ENCODE results near the gene POLQ. TPM values are rescaled to one million over a fixed set of nuclear protein-coding genes. Genes with fewer than 3 reads are reported as not detected.
"Not testable (repeated sequence)": the region's sequence is repeated elsewhere in the genome, so short reads cannot be mapped to it uniquely, and the experiment has no call there.

POLQ gene
- 8.0 and 9.1 TPM in 2 replicates for total RNA-seq (2014; rRNA removed; shearing (Covaris generic))

- Histone ChIP-seq H3K9me3 (replicated peaks) (no peaks in the 10 kb centered on the region), H3K4me1 (replicated peaks) (0 out of 2 replicates have a peak, but pooled peaks cover 9% of the 10 kb centered on the region), H3K27me3 (replicated peaks) (no peaks in the 10 kb centered on the region), H3K27ac (peak within 1 kb of the TSS; percentile 63), H3K36me3 (peaks cover 26% of the 10 kb centered on the region), H3K4me3 (peak within 1 kb of the TSS; percentile 69)
- DNase-seq (ENCODE audit: low read depth in 1 of 2, low spot score in 2 of 2): peak; percentile 85 to 88
Measured at GRCh38 chr3:121545574-121546455, at the start of gene POLQ. TSS of gene POLQ (minus strand) at chr3:121545988. CDS start at chr3:121545877, 111 bp downstream.

- Histone ChIP-seq H3K4me3 (no peak overlapping the region), H3K36me3 (no peaks in the 10 kb centered on the region), H3K27ac (no peak overlapping the region), H3K9me3 (replicated peaks) (no peaks in the 10 kb centered on the region), H3K27me3 (replicated peaks) (no peaks in the 10 kb centered on the region), H3K4me1 (replicated peaks) (no peaks in the 10 kb centered on the region)
- no peak for DNase-seq (ENCODE audit: low read depth in 1 of 2, low spot score in 2 of 2)
Measured at GRCh38 chr3:121594850-121595249, 49.1 kb upstream of the POLQ start.

DNA sequence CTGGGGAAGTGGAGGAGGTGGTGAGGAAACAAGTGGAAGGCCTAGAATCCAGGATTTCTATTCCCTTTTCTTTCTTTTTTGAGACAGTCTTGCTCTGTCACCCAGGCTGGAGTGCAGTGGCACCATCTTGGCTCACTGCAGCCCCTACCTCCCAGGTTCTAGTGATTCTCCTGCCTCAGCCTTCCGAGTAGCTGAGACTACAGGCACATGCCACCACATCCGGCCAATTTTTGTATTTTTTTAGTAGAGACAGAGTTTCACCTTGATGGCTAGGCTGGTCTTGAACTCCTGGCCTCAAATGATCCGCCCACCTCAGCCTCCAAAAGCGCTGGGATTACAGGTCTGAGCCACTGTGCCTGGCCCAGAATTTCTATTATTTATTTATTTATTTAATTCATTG, 48.0 kb upstream of the POLQ start:
- H3K36me3 ChIP-seq; H3K9me3 ChIP-seq (replicated peaks); DNase-seq (ENCODE audit: low read depth in 1 of 2, low spot score in 2 of 2); H3K4me3 ChIP-seq; H3K27ac ChIP-seq; H3K27me3 ChIP-seq (replicated peaks); H3K4me1 ChIP-seq (replicated peaks): not testable (repeated sequence)

- Histone ChIP-seq H3K4me1 (replicated peaks) (no peaks in the 10 kb centered on the region), H3K27ac (no peak within 1 kb of the TSS)
Measured at GRCh38 chr3:121592856-121593702, 47.3 kb upstream of the POLQ start, which contains the start of gene FBXO40. TSS of gene FBXO40 (plus strand) at chr3:121593379. CDS start at chr3:121620576, 27,197 bp downstream.

DNA sequence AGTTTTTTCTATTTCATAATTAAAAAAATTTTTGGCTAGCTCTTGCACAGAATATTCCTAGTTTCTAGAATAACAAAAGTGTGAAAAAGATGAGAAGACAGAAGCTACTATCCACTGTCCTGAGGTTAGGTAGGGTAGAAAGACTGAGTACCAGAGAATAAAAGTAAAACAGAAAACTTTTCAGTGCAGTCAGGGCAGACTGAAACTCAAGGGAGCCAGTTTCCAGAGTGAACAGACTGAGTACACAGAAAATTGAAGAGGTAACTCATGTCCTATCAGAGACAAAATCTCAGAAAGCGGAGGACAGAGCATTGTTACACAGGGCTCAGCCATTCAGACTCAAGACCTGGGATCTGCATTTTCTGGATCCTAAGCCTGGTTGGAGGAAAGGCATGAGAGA, 38.6 kb upstream of the POLQ start:
- no peak for DNase-seq (ENCODE audit: low read depth in 1 of 2, low spot score in 2 of 2)
- H3K4me3 ChIP-seq: no peak overlapping the region
- 0 out of 2 replicates have a peak, but pooled peaks cover 3% of the 10 kb centered on the region for H3K27me3 ChIP-seq (replicated peaks)
- H3K36me3 ChIP-seq: no peaks in the 10 kb centered on the region
- no peaks in the 10 kb centered on the region for H3K4me1 ChIP-seq (replicated peaks)
- H3K9me3 ChIP-seq (replicated peaks): no peaks in the 10 kb centered on the region
- H3K27ac ChIP-seq: no peak overlapping the region

More at GRCh38 chr3:121592856-121593702, 47.3 kb upstream of the POLQ start, which contains the start of gene FBXO40:
- no peak within 1 kb of the TSS for H3K4me3 ChIP-seq
- H3K27me3 ChIP-seq (replicated peaks): no peaks in the 10 kb centered on the region
- H3K9me3 ChIP-seq (replicated peaks): no peaks in the 10 kb centered on the region
- no peaks in the 10 kb centered on the region for H3K36me3 ChIP-seq
- no peak for DNase-seq (ENCODE audit: low read depth in 1 of 2, low spot score in 2 of 2)

- Histone ChIP-seq H3K27ac (no peak overlapping the region), H3K9me3 (replicated peaks) (no peaks in the 10 kb centered on the region), H3K36me3 (no peaks in the 10 kb centered on the region), H3K27me3 (replicated peaks) (0 out of 2 replicates have a peak, but pooled peaks cover 3% of the 10 kb centered on the region), H3K4me3 (no peak overlapping the region), H3K4me1 (replicated peaks) (no peaks in the 10 kb centered on the region)
- DNase-seq (ENCODE audit: low read depth in 1 of 2, low spot score in 2 of 2): no peak
Measured at GRCh38 chr3:121581691-121582090, 35.9 kb upstream of the POLQ start.

DNA sequence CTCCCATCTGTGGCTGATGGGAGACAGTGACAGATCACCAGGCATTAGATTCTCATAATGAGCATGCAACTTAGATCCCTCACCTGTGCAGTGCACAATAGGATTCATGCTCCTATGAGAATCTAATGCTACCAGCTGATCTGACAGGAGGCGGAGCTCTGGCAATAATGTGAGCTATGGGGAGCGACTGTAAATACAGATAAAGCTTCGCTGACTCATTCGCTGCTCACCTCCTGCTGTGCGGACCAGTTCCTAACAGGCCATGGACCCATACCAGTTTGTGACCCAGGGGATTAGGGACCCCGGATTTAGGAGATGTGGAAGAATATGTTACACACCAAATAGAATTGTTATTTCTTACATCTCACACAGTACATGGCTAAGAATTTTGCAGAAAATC, 28.7 kb upstream of the POLQ start:
- no peak overlapping the region for H3K27ac ChIP-seq
- H3K4me3 ChIP-seq: no peak overlapping the region
- H3K27me3 ChIP-seq (replicated peaks): 0 out of 2 replicates have a peak, but pooled peaks cover 4% of the 10 kb centered on the region
- no peaks in the 10 kb centered on the region for H3K9me3 ChIP-seq (replicated peaks)
- no peak for DNase-seq (ENCODE audit: low read depth in 1 of 2, low spot score in 2 of 2)
- no peaks in the 10 kb centered on the region for H3K4me1 ChIP-seq (replicated peaks)
- H3K36me3 ChIP-seq: no peaks in the 10 kb centered on the region

GRCh38 chr3:121567649-121568048, 21.9 kb upstream of the POLQ start, which contains the start of gene ARGFX:
TSS of gene ARGFX (plus strand) at chr3:121567949. CDS start at chr3:121570714, 2,765 bp downstream.
- Histone ChIP-seq H3K36me3 (no peaks in the 10 kb centered on the region), H3K27me3 (replicated peaks) (peaks cover 4% of the 10 kb centered on the region; the same call in 1 of the 2 replicates), H3K9me3 (replicated peaks) (no peaks in the 10 kb centered on the region), H3K27ac (no peak within 1 kb of the TSS), H3K4me3 (no peak within 1 kb of the TSS), H3K4me1 (replicated peaks) (no peaks in the 10 kb centered on the region)
- DNase-seq (ENCODE audit: low read depth in 1 of 2, low spot score in 2 of 2): no peak

GRCh38 chr3:121566773-121567172, 21.0 kb upstream of the POLQ start:
- H3K27me3 ChIP-seq (replicated peaks): peaks cover 4% of the 10 kb centered on the region; the same call in 1 of the 2 replicates
- no peak for DNase-seq (ENCODE audit: low read depth in 1 of 2, low spot score in 2 of 2)
- H3K36me3 ChIP-seq: no peaks in the 10 kb centered on the region
- H3K4me3 ChIP-seq: no peak overlapping the region
- H3K4me1 ChIP-seq (replicated peaks): no peaks in the 10 kb centered on the region
- no peak overlapping the region for H3K27ac ChIP-seq
- no peaks in the 10 kb centered on the region for H3K9me3 ChIP-seq (replicated peaks)

GRCh38 chr3:121562148-121562547, 16.4 kb upstream of the POLQ start:
- no peak for DNase-seq (ENCODE audit: low read depth in 1 of 2, low spot score in 2 of 2)
- no peaks in the 10 kb centered on the region for H3K4me1 ChIP-seq (replicated peaks)
- no peaks in the 10 kb centered on the region for H3K36me3 ChIP-seq
- H3K27ac ChIP-seq: no peak overlapping the region
- H3K9me3 ChIP-seq (replicated peaks): no peaks in the 10 kb centered on the region
- no peaks in the 10 kb centered on the region for H3K27me3 ChIP-seq (replicated peaks)
- H3K4me3 ChIP-seq: no peak overlapping the region

DNA sequence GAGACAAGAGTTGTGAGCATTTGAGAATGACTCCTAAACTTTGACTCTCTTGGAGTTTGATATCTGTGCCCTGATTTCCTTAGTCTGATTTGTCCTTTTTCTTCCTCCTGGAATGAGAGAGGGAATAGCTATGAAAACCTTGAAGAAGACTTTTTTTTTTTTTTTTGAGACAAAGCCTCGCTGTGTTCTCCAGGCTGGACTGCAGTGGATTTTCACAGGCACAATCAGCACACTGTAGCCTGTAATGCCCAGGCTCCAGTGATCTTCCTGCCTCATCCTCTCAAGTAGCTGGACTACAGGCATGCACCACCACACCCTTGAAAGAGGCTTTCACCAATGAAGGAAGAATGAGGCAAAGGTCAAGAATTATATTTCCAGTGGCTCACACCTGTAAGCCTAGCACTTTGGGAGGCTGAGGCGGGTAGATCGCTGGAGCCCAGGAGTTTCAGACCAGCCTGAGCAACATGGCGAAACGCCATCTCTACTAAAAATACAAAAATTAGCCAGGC, 11.7 kb upstream of the POLQ start:
- Histone ChIP-seq H3K36me3 (no peaks in the 10 kb centered on the region), H3K9me3 (replicated peaks) (no peaks in the 10 kb centered on the region), H3K4me1 (replicated peaks) (no peaks in the 10 kb centered on the region), H3K4me3 (no peak overlapping the region), H3K27ac (no peak overlapping the region), H3K27me3 (replicated peaks) (no peaks in the 10 kb centered on the region)
- DNase-seq (ENCODE audit: low read depth in 1 of 2, low spot score in 2 of 2): no peak

- DNase-seq (ENCODE audit: low read depth in 1 of 2, low spot score in 2 of 2): no peak
- H3K27ac ChIP-seq: no peak overlapping the region
- no peaks in the 10 kb centered on the region for H3K36me3 ChIP-seq
- no peaks in the 10 kb centered on the region for H3K4me1 ChIP-seq (replicated peaks)
- no peaks in the 10 kb centered on the region for H3K27me3 ChIP-seq (replicated peaks)
- H3K4me3 ChIP-seq: no peak overlapping the region
- no peaks in the 10 kb centered on the region for H3K9me3 ChIP-seq (replicated peaks)
Measured at GRCh38 chr3:121552797-121553196, 7.0 kb upstream of the POLQ start.

DNA sequence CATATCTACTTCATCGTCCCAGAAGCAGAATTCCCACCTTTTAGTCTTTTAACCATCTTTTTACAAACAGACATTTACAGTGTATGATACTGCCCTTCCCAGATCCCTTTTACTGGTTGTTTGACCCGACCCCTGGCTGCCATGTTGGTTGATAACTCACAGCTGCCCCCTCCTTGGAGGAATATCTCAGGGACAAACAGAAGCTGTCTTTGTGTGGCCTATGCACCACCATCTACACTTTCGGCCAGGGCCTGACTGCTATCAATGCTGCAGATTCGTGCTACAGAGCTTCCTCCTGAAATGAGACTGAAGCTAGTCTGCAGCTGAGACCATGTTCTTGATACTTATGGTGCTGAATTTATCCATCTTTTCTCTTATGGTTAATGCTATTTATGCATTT, 6.6 kb upstream of the POLQ start:
- DNase-seq (ENCODE audit: low read depth in 1 of 2, low spot score in 2 of 2): no peak
- peak overlapping the region; percentile 17; the same call in 1 of the 2 replicates for H3K4me3 ChIP-seq

More for the DNA sequence above, 6.6 kb upstream of the POLQ start:
- Histone ChIP-seq H3K9me3 (replicated peaks) (no peaks in the 10 kb centered on the region), H3K4me1 (replicated peaks) (no peaks in the 10 kb centered on the region), H3K36me3 (no peaks in the 10 kb centered on the region), H3K27me3 (replicated peaks) (no peaks in the 10 kb centered on the region), H3K27ac (no peak overlapping the region)
